Left ventricle myocardium inferior (tissue), 1 donor: ENCODE data around the gene OIP5. TPM values are rescaled to one million over a fixed set of nuclear protein-coding genes. Genes with fewer than 3 reads are reported as not detected.
"Not testable (repeated sequence)": the region's sequence is repeated elsewhere in the genome, so short reads cannot be mapped to it uniquely, and the experiment has no call there.

ENCODE experiments used
- DNase-seq: peaks from one replicate; pipeline ENCODE4 v3.0.0-alpha.2; 2020
- H3K27ac ChIP-seq: fragments of 200-600 bp; replicated peaks from 2 replicates; pipeline ENCODE4 v1.8.0; 2021
- H3K27me3 ChIP-seq: fragments of 200-600 bp; 2 replicates; pipeline ENCODE4 v1.8.0; 2021; ENCODE audit warnings: low read depth
- H3K36me3 ChIP-seq: fragments of 200-600 bp; 2 replicates; pipeline ENCODE4 v1.8.0; 2021
- H3K4me1 ChIP-seq: fragments of 200-600 bp; 2 replicates; pipeline ENCODE4 v1.8.0; 2021
- H3K4me3 ChIP-seq: fragments of 200-600 bp; 2 replicates; pipeline ENCODE4 v1.8.0; 2021; ENCODE audit warnings: mild to moderate bottlenecking, moderate library complexity
- H3K9me3 ChIP-seq: fragments of 200-600 bp; replicated peaks from 2 replicates; pipeline ENCODE4 v1.8.0; 2021
- CTCF ChIP-seq: fragments of 200-600 bp; IDR thresholded peaks from 2 replicates; pipeline ENCODE4 v1.8.0; 2021; ENCODE audit warnings: antibody characterized with exemption, mild to moderate bottlenecking, borderline replicate concordance
- intact Hi-C: fragments of 100-400 bp; cut with micrococcal nuclease; formaldehyde crosslinking; loops from one replicate; pipeline ENCODE4 v1.11.0; 2022
- total RNA-seq: library from RNA; stranded (reverse); fragmentation: NEBNext Ultra II Directional; extraction: Animal tissue kit (Norgen Biotek cat#: 25700); gene quantifications from one replicate; pipeline ENCODE4 v1.2.1, GENCODE V29; 2021
- donor health status: DM: no; HTN: yes; CAD: no; lungs with severe emphysema.

Gene OIP5
- total RNA-seq, 1 donor from 2014 or later: 0.19 TPM

GRCh38 chr15:41323611-41324010 is 8.8 kb downstream of the OIP5 start:
- H3K4me3 ChIP-seq: no peak overlapping the region
- H3K4me1 ChIP-seq: no peaks in the 10 kb centered on the region
- H3K27me3 ChIP-seq: no peaks in the 10 kb centered on the region
- DNase-seq: no peak
- TF ChIP-seq CTCF: no peak
- no peaks in the 10 kb centered on the region for H3K9me3 ChIP-seq
- no peak overlapping the region for H3K27ac ChIP-seq
- intact Hi-C loops: no loop called here
- no peaks in the 10 kb centered on the region for H3K36me3 ChIP-seq

GRCh38 chr15:41320805-41321330 is 11.5 kb downstream of the OIP5 start:
- H3K27me3 ChIP-seq, H3K4me1 ChIP-seq, DNase-seq, H3K36me3 ChIP-seq, intact Hi-C loops, H3K4me3 ChIP-seq, H3K9me3 ChIP-seq, H3K27ac ChIP-seq: not testable (repeated sequence)

- no peaks in the 10 kb centered on the region for H3K27me3 ChIP-seq
- no peak overlapping the region for H3K4me3 ChIP-seq
- H3K36me3 ChIP-seq: peaks cover 9% of the 10 kb centered on the region
- no peaks in the 10 kb centered on the region for H3K4me1 ChIP-seq
- H3K9me3 ChIP-seq: no peaks in the 10 kb centered on the region
- intact Hi-C loops: no loop called here
- no peak for TF ChIP-seq CTCF
- H3K27ac ChIP-seq: no peak overlapping the region
- no peak for DNase-seq
Measured at GRCh38 chr15:41309226-41309905, 23.0 kb downstream of the OIP5 start.

GRCh38 chr15:41307679-41308078 is 24.7 kb downstream of the OIP5 start:
- Histone ChIP-seq H3K4me1 (no peaks in the 10 kb centered on the region), H3K9me3 (no peaks in the 10 kb centered on the region), H3K4me3 (no peak overlapping the region), H3K36me3 (peaks cover 5% of the 10 kb centered on the region), H3K27me3 (no peaks in the 10 kb centered on the region), H3K27ac (no peak overlapping the region)
- DNase-seq: no peak
- no peak for TF ChIP-seq CTCF
- intact Hi-C loops: no loop called here

GRCh38 chr15:41304149-41304770 is 28.1 kb downstream of the OIP5 start:
- TF ChIP-seq CTCF: no peak
- H3K27ac ChIP-seq: no peak overlapping the region
- peaks cover 5% of the 10 kb centered on the region for H3K4me1 ChIP-seq
- H3K27me3 ChIP-seq: no peaks in the 10 kb centered on the region
- peaks cover 16% of the 10 kb centered on the region for H3K36me3 ChIP-seq
- DNase-seq: no peak
- intact Hi-C loops: no loop called here
- H3K4me3 ChIP-seq: no peak overlapping the region
- no peaks in the 10 kb centered on the region for H3K9me3 ChIP-seq

- no peak overlapping the region for H3K4me3 ChIP-seq
- H3K27me3 ChIP-seq: no peaks in the 10 kb centered on the region
- intact Hi-C loops: no loop called here
- H3K9me3 ChIP-seq: no peaks in the 10 kb centered on the region
- no peak overlapping the region for H3K27ac ChIP-seq
- peaks cover 43% of the 10 kb centered on the region for H3K36me3 ChIP-seq
- no peak for TF ChIP-seq CTCF
- H3K4me1 ChIP-seq: peaks cover 5% of the 10 kb centered on the region
- DNase-seq: no peak
Measured at GRCh38 chr15:41301587-41301986, 30.8 kb downstream of the OIP5 start.

GRCh38 chr15:41301139-41301538 is 31.3 kb downstream of the OIP5 start:
- H3K36me3 ChIP-seq: peaks cover 47% of the 10 kb centered on the region
- H3K27ac ChIP-seq: not testable (repeated sequence)

More at GRCh38 chr15:41301139-41301538, 31.3 kb downstream of the OIP5 start:
- intact Hi-C loops, H3K4me3 ChIP-seq, H3K4me1 ChIP-seq, H3K9me3 ChIP-seq, H3K27me3 ChIP-seq, DNase-seq: not testable (repeated sequence)
